ENCODE data around the gene ITCH.
"Not testable (repeated sequence)": the region's sequence is repeated elsewhere in the genome, so short reads cannot be mapped to it uniquely, and the experiment has no call there.

ITCH gene

DNA sequence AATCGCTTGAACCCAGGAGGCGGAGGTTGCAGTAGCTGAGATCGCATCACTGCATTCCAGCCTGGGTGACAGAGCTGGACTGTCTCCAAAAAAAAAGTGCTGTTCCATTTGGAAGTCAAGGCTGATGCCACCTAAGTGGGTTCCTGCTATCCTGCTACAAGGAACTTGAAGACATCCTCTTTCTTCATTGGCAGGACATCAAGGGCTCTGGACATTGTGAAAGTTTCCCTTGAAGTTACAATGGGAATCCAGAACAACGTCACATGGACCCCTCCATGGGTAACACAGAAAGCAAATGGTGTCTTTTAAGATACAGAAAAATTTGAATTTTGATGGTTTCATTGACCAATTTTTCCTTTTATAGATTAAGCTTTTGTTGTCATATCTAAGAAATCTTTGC lies 15.5 kb upstream of the ITCH start:
- no peak for TF ChIP-seq POLR2A (IDR thresholded peaks at IDR 0.05; ENCODE audit: low read depth, low read length)
- no peak for TF ChIP-seq TAF1 (IDR thresholded peaks at IDR 0.05; ENCODE audit: borderline replicate concordance, low read depth, low read length)
- no peak for TF ChIP-seq POLR2AphosphoS5 (IDR thresholded peaks at IDR 0.05; ENCODE audit: low read depth, low read length)
- FAIRE-seq (no peak), DNase-seq (ENCODE audit: insufficient read length) (no peak)

DNA sequence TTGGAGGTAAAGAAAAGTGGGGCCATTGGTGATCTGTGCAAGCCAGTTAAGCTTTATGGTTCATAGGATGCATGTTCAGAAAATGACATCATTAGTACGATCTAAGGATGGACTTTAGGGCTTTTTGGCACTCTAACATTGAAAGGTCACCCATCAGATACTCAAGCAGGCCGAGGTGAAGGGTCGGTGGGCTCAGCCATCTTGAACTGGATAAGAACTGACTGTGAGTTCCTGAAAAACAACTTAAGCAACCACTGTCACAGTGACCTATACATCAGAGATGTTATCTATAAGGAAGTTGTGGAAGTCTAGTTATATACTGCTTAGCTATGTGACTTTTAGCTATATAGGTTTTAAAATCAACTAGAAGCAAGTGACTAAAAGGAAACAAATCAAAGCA lies 13.0 kb upstream of the ITCH start:
- DNase-seq (ENCODE audit: insufficient read length) (no peak), FAIRE-seq (no peak)
- TF ChIP-seq POLR2AphosphoS5 (IDR thresholded peaks at IDR 0.05; ENCODE audit: low read depth, low read length) (no peak), TAF1 (IDR thresholded peaks at IDR 0.05; ENCODE audit: borderline replicate concordance, low read depth, low read length) (no peak)

DNA sequence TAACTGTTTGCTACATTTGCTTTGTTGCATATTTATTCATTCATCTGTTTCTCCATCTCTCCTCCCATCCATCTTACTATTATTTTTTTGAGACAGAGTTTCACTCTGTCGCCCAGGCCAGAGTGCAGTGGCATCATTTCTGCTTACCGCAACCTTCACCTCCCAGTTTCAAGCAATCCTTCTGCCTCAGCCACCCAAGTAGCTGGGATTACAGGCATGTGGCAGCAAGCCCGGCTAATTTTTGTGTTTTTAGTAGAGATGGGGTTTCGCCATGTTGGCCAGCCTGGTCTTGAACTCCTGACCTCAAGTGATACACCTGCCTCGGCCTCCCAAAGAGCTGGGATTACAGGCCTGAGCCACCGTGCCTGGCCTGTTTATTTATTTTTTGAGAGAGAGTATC lies 9.6 kb upstream of the ITCH start:
- not testable (repeated sequence) for DNase-seq (ENCODE audit: insufficient read length); FAIRE-seq

GRCh38 chr20:34355427-34355826 lies 7.6 kb upstream of the ITCH start:
- FAIRE-seq (no peak), DNase-seq (ENCODE audit: insufficient read length) (no peak)
- TF ChIP-seq POLR2AphosphoS5 (IDR thresholded peaks at IDR 0.05; ENCODE audit: low read depth, low read length) (no peak), TAF1 (IDR thresholded peaks at IDR 0.05; ENCODE audit: borderline replicate concordance, low read depth, low read length) (no peak), POLR2A (IDR thresholded peaks at IDR 0.05; ENCODE audit: low read depth, low read length) (no peak)

- not testable (repeated sequence) for FAIRE-seq; DNase-seq (ENCODE audit: insufficient read length)
These were observed 3.3 kb upstream of the ITCH start for GRCh38 chr20:34359729-34360128.

GRCh38 chr20:34362502-34363061 lies 491 bp upstream of the ITCH start:
- TF ChIP-seq POLR2A (IDR thresholded peaks at IDR 0.05; ENCODE audit: low read depth, low read length) (no peak), TAF1 (IDR thresholded peaks at IDR 0.05; ENCODE audit: borderline replicate concordance, low read depth, low read length) (no peak), POLR2AphosphoS5 (IDR thresholded peaks at IDR 0.05; ENCODE audit: low read depth, low read length) (no peak)
- FAIRE-seq (no peak), DNase-seq (ENCODE audit: insufficient read length) (no peak)

DNA sequence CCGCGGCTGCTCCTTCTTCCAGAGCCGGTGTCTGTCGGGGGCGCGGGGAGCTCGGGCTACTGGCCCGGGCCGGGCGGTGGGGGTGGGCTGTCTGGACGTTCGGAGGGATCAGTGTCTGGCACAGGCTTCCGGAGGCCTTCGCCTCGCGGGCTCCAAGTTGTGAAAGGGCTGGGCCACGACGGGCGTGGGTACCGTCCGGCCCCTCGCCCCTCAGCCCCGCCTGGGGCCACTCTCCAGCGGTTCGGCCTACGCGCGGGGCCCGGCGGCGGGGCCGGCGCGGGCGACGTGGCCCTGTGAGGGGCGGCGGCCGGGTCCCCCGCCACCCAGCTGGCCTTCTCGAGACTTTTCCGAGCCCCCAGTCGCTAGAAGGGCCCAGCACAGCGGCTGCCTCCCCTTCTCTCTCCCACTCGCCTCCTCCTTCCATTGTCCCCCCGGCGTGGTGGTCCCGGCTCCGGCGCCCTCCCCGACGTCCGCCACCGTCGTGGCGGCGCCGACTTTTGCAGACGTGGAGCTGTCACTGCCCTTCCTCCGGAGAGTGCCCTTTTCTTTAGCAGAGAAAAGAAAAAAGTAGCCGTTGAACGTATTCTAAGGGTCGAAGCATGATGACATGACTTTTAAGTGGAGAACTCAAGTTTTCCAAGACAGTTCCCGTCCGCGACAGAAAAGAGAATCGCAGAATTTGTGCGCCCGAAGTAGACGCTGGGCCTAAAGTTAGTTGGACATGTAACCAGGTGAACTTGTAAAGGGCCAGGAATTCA lies 571 bp downstream of the ITCH start:
- no peak for DNase-seq (ENCODE audit: insufficient read length)
- TF ChIP-seq POLR2A (IDR thresholded peaks at IDR 0.05; ENCODE audit: low read depth, low read length): peak; percentile 2; the same call in 1 of the 2 replicates
- no peak for TF ChIP-seq TAF1 (IDR thresholded peaks at IDR 0.05; ENCODE audit: borderline replicate concordance, low read depth, low read length)
- FAIRE-seq: peak; percentile 24

- FAIRE-seq (no peak), DNase-seq (ENCODE audit: insufficient read length) (no peak)
- TF ChIP-seq POLR2A (IDR thresholded peaks at IDR 0.05; ENCODE audit: low read depth, low read length) (no peak), TAF1 (IDR thresholded peaks at IDR 0.05; ENCODE audit: borderline replicate concordance, low read depth, low read length) (no peak), POLR2AphosphoS5 (IDR thresholded peaks at IDR 0.05; ENCODE audit: low read depth, low read length) (no peak)
These were observed 1.1 kb downstream of the ITCH start for GRCh38 chr20:34364223-34364506.

GRCh38 chr20:34365765-34366213 lies 2.7 kb downstream of the ITCH start:
- FAIRE-seq (peak; percentile 9), DNase-seq (ENCODE audit: insufficient read length) (peak; percentile 45)
- no peak for TF ChIP-seq POLR2AphosphoS5 (IDR thresholded peaks at IDR 0.05; ENCODE audit: low read depth, low read length)

DNA sequence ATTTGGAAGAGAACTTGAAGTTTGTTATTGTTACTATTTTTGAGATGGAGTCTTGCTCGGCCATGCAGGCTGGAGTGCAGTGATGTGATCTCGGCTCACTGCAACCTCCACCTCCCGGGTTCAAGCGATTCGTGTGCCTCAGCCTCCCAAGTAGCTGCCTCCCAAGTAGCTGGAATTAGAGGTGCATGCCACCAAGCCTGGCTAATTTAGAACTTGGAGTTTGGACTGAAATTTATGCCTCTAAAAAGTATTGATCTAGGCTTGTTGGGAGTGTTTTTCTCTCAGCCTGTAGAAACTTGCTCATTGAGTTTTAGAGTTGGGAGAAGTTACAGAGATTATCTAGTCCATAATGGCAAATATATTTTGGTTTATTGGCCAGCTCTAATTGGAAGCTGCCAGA lies 4.1 kb downstream of the ITCH start:
- no peak for DNase-seq (ENCODE audit: insufficient read length)
- FAIRE-seq: no peak
- TF ChIP-seq POLR2A (IDR thresholded peaks at IDR 0.05; ENCODE audit: low read depth, low read length) (no peak), POLR2AphosphoS5 (IDR thresholded peaks at IDR 0.05; ENCODE audit: low read depth, low read length) (no peak), TAF1 (IDR thresholded peaks at IDR 0.05; ENCODE audit: borderline replicate concordance, low read depth, low read length) (no peak)

- not testable (repeated sequence) for FAIRE-seq; DNase-seq (ENCODE audit: insufficient read length)
These were observed 4.8 kb downstream of the ITCH start for GRCh38 chr20:34367911-34368310.

DNA sequence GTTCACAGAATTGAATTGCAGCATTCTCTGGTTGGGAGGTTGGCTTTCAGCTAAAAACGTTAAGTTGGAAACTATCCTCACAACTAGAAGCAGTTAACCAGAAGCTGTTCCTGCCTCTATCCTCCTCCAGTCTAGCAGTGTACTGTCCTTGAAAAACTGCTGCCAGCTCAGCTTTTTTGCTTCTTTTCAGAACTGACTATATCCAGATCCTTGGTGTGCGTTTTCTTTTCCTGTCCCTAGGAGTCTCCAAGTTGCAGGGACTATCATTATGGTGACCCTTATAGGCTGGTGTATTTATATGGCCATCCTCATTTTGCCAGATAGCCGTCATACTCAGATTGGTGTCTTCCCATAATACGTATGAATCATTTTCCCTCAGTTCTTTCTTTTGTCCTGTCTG lies 5.5 kb downstream of the ITCH start:
- TF ChIP-seq TAF1 (IDR thresholded peaks at IDR 0.05; ENCODE audit: borderline replicate concordance, low read depth, low read length): no peak
- no peak for TF ChIP-seq POLR2AphosphoS5 (IDR thresholded peaks at IDR 0.05; ENCODE audit: low read depth, low read length)
- no peak for TF ChIP-seq POLR2A (IDR thresholded peaks at IDR 0.05; ENCODE audit: low read depth, low read length)
- DNase-seq (ENCODE audit: insufficient read length) (no peak), FAIRE-seq (no peak)

DNA sequence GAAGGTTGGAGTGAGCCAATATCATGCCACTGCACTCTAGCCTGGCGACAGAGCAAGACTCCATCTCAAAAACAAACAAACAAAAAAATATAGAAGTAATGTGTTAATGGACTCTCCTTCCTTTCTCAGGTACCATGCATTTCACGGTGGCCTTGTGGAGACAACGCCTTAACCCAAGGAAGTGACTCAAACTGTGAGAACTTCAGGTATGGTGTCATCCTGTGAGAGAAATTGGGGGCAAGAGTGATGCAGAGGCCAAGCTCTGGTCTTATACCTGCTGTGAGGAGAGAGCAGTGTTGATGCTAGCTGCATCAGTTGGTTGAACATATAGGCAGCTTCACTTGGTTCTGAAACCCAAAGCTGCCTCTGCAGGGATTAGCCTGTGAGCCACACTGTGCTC lies 6.2 kb downstream of the ITCH start:
- no peak for DNase-seq (ENCODE audit: insufficient read length)
- TF ChIP-seq POLR2A (IDR thresholded peaks at IDR 0.05; ENCODE audit: low read depth, low read length): no peak
- no peak for TF ChIP-seq TAF1 (IDR thresholded peaks at IDR 0.05; ENCODE audit: borderline replicate concordance, low read depth, low read length)
- no peak for TF ChIP-seq POLR2AphosphoS5 (IDR thresholded peaks at IDR 0.05; ENCODE audit: low read depth, low read length)
- no peak for FAIRE-seq
